Fibroblast of the aortic adventitia (primary cell): ENCODE data around the gene APBA1. TPM values are rescaled to one million over a fixed set of nuclear protein-coding genes. Genes with fewer than 3 reads are reported as not detected.

Experiments used
- DNase-seq: peaks from one replicate; pipeline ENCODE4 v3.0.0-alpha.2; 2010; ENCODE audit warnings: low read depth
- H3K4me3 ChIP-seq: 2 replicates; pipeline ENCODE4 v1.5.1; 2011; ENCODE audit warnings: low read depth, mild to moderate bottlenecking, control low read depth, low read length, moderate library complexity
- total RNA-seq: library from RNA; depleted of rRNA; stranded (reverse); fragments of >200 nt; gene quantifications from 2 replicates; pipeline ENCODE4 v1.2.3, GENCODE V29; 2012; ENCODE audit warnings: low replicate concordance
- TF ChIP-seq, protein P1 (sequence below): IDR thresholded peaks from 2 replicates; pipeline ENCODE4 v1.5.1; 2011; ENCODE audit warnings: mild to moderate bottlenecking, low read length, control low read depth, inconsistent platforms; ENCODE audit not compliant: insufficient read depth

The APBA1 gene
- total RNA-seq, 1 donor = 12.4 TPM

DNA sequence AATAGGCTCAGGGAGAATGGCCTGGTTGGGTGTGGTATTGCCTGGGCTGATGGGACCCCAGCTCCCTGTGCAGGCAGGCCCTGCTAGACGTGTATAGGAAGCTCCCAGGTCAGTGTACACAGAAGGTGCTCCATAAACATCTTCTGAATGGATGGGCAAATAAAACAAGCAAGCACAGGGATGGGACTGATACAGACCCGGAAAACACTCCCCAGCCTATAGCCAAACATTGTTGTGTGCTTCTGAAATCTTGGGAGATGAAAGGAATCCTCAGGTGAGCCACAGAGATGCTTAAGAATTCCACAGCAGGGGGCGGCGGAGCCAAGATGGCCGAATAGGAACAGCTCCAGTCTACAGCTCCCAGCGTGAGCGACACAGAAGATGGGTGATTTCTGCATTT is 195.4 kb downstream of the APBA1 start:
- no peak for DNase-seq
- no peak overlapping the region for H3K4me3 ChIP-seq
- TF ChIP-seq, protein P1, sequence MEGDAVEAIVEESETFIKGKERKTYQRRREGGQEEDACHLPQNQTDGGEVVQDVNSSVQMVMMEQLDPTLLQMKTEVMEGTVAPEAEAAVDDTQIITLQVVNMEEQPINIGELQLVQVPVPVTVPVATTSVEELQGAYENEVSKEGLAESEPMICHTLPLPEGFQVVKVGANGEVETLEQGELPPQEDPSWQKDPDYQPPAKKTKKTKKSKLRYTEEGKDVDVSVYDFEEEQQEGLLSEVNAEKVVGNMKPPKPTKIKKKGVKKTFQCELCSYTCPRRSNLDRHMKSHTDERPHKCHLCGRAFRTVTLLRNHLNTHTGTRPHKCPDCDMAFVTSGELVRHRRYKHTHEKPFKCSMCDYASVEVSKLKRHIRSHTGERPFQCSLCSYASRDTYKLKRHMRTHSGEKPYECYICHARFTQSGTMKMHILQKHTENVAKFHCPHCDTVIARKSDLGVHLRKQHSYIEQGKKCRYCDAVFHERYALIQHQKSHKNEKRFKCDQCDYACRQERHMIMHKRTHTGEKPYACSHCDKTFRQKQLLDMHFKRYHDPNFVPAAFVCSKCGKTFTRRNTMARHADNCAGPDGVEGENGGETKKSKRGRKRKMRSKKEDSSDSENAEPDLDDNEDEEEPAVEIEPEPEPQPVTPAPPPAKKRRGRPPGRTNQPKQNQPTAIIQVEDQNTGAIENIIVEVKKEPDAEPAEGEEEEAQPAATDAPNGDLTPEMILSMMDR = no peak

DNA sequence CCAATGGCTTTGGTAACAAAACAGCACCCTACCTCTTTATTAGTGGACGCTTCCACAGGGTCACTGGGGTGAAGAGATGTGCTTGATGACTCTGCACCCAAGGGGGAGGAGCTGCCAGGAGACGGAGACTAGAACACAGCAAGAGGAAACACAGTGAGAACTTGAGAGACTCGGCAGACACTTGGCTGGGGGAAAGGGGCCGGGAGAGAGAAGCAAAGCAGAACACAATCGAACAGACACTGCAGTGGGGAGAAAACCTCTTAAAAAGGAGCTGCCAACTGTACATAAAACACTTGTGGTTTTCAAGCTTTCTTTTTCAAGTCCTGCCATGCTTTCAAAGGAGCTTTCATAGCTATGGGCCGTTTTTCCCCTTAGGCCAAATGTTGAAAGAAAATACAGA is 196.2 kb downstream of the APBA1 start:
- no peak for DNase-seq
- TF ChIP-seq, protein P1 = no peak
- no peak overlapping the region for H3K4me3 ChIP-seq

DNA sequence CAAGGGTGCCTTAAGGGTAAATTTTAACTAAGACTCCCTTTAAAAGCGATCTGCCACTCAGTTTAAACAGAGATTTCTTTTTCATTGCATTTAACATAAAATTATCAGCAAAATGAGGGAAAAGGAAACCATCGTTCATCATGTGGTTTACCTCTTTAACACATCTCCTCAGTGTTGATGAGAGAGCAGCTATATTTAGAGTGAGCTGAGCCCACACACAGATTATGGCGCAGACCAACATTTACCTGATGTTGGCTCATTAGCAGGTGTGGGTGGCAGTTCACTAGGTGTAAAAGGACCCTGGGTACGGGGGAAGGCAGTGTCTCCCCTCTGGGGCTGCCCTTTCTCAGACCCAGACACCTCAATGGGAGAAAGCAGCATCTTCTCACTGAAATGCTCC is 197.3 kb downstream of the APBA1 start:
- DNase-seq = no peak

DNA sequence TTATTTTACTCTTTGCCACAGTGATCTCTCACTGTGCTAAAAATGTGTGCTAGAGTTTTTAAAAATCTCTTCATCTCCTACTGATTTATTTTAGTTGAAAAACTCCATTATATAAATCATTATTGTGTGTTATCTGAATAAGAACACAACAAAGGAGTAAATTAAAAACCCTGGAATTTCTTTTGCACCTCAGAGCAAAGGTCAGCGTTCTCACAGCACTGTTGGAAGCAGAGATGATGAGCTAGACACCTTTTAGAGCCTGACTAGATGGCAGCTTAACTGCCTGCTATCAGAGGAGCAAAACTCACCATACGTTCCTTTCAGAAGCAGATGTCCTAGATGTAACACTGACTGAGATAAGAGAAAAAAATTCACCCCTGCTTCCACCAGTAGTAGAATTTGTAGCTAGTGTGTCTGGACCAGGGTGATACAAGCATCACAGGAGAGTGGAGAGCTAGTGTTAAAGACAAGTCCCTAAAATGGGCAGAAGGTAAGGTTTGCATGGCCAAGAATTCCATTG is 200.0 kb downstream of the APBA1 start:
- no peak overlapping the region for H3K4me3 ChIP-seq
- TF ChIP-seq, protein P1 = no peak
- no peak for DNase-seq

More for the DNA sequence above, 197.3 kb downstream of the APBA1 start:
- TF ChIP-seq, protein P1 = no peak
- no peak overlapping the region for H3K4me3 ChIP-seq

DNA sequence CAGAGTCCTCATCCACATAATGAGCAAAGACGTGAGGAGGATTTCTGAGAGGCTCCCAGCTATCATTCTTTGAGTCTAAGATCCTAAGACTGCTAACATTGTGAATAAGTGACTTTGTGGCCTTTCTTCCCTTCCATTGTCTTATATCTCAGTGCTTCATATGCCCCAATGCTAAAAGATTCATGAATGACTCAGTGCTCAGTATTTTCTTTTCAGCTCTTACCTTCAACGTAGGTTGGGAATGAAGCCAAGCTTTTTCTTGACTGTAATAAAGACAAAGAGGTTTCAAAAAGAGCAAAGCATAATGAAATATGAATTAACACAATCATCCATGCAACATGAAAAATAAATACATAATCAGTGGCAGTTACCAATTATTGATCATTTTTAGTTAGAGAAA is 200.7 kb downstream of the APBA1 start:
- DNase-seq = peak; percentile 58
- TF ChIP-seq, protein P1 = no peak
- H3K4me3 ChIP-seq = no peak overlapping the region

DNA sequence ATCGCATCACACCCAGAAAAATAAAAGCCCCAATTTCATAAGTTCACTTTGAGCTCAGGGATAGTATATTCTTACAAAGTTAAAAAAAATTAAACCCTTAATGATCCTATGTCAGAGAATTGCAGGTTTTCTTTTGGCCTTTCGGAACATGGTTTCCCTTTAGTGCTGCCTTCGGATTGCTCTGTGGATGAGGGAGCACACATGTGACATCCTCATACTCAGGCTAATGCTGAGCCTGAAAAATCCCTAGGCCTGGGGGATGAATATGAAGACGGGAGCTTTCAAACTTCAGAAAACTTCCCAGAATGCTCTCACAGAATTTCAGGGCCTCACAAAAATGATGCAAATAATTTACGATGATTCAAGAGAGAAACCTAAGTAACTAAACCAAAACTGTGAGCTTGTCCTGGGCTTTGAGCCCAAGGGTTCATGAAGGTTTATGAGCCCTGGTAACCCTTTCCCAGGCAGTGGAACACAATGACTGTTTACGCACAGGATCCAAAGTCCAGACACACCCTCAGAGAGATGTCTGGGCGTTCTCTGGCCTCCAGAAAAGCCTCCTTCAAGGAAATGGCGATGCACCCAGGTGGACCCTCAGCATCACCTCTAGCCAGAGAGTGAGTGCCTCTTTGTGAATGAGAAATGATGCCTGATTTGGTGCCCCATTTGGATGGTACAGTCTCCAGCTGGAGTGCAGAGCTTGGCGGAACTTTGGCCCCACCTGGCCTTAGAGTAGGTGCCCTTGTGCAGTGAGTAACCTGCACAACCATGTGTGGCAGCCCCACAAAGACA is 201.8 kb downstream of the APBA1 start:
- TF ChIP-seq, protein P1 = no peak
- no peak for DNase-seq

More for the DNA sequence above, 201.8 kb downstream of the APBA1 start:
- H3K4me3 ChIP-seq = no peak overlapping the region
